SH-SY5Y (cell line): ENCODE measurements around the gene TNXB.

Source experiments
- GATA2 ChIP-seq: IDR thresholded peaks from 2 replicates; pipeline ENCODE4 v1.6.1; 2011; ENCODE audit warnings: mild to moderate bottlenecking, low read depth, low read length
- GATA3 ChIP-seq: IDR thresholded peaks from 2 replicates; pipeline ENCODE4 v1.6.1; 2011; ENCODE audit warnings: low read depth, mild to moderate bottlenecking, low read length, moderate library complexity

GRCh38 chr6:32151863-32152768 lies 43.0 kb upstream of the TNXB start, which contains the start of gene PRRT1:
- no peak for TF ChIP-seq GATA2
- TF ChIP-seq GATA3, result no peak
